Stimulated activated CD8-positive, alpha-beta memory T cell treated with anti-CD3 and anti-CD28 coated beads, Interleukin-12 subunit alpha, Interleukin-12 subunit beta, amount 100 ng/mL, for 1 hour (primary cell): ENCODE results near the gene BANP.
"Not testable (repeated sequence)": the region's sequence is repeated elsewhere in the genome, so short reads cannot be mapped to it uniquely, and the experiment has no call there.

Source experiments
- DNase-seq: peaks from one replicate; pipeline ENCODE4 v3.0.0-alpha.2; 2020; ENCODE audit warnings: low read depth

BANP gene

GRCh38 chr16:87926246-87927194, 24.7 kb upstream of the BANP start:
- DNase-seq: no peak

DNA sequence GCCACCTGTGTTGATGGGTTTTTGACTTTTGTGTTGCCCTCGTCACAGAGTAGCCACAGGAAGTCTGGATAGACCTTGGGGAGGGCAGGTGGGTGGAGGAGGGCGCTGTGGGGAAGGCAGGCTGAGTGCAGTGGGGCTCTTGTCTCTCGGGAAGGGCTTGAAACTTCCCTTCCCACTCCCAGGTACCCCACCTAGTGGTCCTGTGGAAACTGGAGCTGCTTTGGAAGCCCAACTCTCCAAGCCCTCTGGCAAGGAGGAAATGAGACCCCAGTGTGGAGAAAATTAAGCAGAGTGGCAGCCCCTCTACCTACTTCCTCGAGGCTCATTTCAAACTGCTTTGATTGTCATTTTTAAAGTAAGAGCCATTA, 24.1 kb upstream of the BANP start:
- no peak for DNase-seq

GRCh38 chr16:87929986-87930385, 21.2 kb upstream of the BANP start:
- DNase-seq: no peak

DNA sequence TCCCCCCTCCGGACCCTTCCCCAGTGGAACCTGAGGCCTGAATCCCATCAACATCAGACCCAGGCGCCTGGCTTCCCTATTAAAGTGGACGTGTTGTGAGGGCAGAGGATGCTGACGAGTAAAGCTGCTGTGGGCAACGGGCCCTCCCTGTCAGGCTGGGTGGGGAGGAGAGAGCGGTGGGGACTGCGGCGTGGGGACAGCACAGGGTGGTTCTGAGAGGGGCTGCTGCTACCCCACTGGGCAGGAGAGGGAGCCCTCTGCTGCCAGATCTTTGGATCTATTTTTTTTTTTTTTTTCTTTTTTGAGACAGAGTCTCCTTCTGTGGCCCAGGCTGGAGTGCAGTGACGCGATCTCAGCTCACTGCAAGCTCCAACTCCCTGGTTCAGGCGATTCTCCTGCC, 20.8 kb upstream of the BANP start:
- no peak for DNase-seq

DNA sequence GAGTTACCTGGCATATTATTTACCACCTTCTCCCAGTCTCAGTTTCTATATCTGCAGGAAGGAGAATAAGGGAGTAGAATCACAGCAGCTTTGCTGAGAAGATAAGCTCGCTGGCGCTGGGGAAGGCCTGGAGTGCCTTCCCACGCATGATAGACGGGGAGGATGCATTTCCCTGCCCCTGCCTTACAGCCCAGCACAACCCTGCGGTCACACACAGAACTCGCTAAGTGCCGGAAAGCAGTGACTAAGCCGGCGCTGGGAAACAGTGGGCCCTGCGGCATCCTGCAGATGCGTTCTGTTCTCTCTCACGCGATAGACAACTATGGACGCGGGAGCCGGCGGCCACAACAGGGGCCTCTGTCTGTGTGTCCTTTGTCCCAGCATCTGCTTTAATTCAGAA, 19.7 kb upstream of the BANP start:
- DNase-seq: no peak

GRCh38 chr16:87932475-87933139, 18.6 kb upstream of the BANP start:
- not testable (repeated sequence) for DNase-seq

GRCh38 chr16:87933140-87933495, 18.1 kb upstream of the BANP start:
- no peak for DNase-seq

DNA sequence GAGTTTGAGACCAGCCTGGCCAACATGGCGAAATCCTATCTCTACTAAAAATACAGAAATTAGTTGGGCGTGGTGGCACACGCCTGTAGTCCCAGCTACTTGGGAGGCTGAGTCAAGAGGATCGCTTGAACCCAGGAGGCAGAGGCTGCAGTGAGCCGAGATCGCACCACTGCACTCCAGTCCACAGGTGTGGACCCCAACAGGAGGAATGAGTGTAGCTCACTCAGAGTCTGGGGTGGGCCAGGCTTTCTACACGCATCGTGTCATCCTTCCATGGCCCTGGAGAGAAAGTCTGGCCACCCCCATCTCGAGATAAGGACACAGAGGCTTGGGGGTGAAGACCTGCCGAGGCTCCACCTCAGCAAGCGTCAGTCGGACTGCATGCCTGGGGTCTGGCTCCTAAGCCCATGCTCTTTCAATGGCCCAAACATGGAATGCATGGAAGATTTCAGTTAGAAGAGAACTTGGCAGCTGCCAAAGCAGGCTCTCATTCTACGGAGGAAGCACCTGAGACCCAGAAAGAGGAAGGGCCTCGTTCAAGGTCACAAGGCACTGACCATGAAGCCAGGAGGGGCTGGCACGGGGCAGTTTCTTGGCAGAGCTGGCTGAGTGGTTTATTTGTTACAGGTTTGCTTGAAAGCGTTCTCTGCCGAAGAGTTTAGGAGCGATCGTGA, 16.3 kb upstream of the BANP start:
- not testable (repeated sequence) for DNase-seq

GRCh38 chr16:87936016-87936374, 15.2 kb upstream of the BANP start:
- not testable (repeated sequence) for DNase-seq

GRCh38 chr16:87936375-87937230, 14.6 kb upstream of the BANP start, which contains the start of gene CA5A:
Gene CA5A, minus strand, starts transcription at chr16:87936529. Its CDS starts 79 bp downstream, at chr16:87936450.
- DNase-seq: no peak

GRCh38 chr16:87937231-87937542, 14.0 kb upstream of the BANP start:
- not testable (repeated sequence) for DNase-seq

- no peak for DNase-seq
Measured at GRCh38 chr16:87938412-87938949, 12.8 kb upstream of the BANP start.

DNA sequence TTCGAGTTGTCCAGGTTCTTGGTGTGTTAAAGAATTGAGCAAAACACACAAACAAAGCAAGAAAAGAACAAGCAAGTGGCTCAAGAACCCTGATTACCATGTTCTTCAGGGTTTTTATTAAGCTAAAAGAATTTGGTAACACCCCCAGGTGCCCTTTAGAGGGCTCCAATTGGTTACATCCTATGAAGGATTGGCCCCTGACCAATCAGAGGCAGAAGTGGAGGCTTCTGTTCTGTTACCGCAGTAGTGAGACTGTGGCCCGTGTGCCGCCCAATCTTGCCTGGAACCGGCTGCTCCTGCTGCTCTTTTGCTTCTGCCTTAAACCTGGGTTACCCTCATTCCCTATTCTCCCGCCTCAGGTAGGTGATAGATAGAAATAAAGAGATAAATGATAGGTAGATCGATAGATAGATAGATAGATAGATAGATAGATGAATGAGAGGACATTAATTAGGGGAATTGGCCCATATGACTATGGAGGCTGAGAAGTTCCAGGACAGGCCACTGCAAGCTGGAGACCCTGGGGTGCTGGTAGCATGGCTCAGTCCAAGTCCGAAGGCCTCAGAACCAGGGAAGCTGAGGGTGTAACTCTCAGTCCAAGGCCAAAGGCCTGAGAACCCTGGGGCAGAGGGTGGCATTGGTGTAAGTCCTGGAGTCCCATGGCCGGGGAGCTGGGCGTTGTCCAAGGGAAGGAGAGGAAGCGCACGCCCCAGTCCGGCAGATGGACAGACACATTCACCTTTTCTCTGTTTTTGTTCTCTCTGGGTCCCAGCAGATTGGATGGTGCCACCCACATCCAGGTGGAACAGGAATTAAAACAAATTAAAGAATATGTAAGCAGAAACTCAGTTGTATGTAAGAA, 11.4 kb upstream of the BANP start:
- no peak for DNase-seq

- no peak for DNase-seq
Measured at GRCh38 chr16:87942680-87943079, 8.6 kb upstream of the BANP start.

DNA sequence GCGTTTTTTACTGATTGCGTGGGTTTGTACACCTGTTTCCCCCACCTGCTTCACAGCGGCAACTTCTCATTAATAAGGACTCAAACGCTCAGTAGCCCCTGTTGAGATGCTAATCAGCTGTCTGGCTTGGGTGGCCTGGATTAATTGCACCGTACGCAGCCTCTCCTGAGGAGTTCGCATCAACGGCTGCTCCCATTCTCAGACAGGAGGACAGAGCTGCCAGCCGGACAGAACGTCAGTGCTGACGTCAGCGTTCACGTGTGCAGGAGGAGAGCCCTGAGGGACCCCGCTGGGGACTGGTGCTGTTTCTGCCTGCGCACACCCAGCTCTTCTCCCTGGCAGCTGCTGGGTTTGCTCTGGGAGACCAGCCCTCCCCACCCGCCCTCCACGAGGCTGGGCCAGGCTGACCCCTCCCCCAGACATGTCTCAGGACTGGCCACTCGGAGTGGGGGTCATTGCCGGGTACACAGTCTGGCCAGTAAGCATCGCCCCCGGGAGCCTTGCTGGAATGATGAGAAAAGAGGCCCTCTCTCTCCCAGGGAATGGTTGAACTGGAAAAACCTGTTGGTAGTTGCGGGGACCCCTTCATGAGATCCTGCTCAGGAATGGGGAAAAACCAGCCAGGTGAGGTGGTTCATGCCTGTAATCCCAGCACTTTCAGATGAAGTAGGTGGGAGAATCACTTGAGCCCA, 5.7 kb upstream of the BANP start:
- DNase-seq: no peak

- DNase-seq: no peak
Measured at GRCh38 chr16:87946596-87947347, 4.5 kb upstream of the BANP start.

DNA sequence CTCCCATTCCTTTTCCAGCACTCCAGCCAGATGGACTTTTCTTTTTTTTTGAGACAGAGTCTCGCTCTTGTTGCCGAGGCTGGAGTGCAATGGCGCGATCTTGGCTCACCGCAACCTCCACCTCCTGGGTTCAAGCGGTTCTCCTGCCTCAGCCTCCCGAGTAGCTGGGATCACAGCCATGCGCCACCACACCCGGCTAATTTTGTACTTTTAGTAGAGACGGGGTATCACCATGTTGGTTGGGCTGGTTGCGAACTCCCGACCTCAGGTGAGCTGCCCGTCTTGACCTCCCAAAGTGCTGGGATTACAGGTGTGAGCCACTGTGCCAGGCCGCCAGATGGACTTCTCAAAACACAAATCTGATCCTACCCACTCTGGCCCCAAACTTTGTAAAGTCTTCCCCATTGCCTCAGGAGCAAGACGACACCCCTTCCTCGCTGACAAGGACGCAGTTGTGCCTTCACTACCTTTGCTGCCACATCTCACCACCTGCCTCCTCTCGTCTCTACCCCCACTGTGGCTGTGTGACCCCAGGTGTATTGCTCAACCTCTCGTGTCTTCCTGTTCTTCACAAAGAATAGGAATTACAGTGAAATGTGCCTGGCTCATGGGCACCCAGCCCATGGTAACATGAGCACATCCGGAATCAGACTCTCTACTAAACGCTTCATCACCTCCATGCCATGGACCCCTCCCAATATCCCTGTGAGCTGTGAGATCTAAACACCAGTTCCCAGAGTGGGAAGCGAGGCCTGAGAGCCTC, 3.7 kb upstream of the BANP start:
- no peak for DNase-seq

- DNase-seq: no peak
Measured at GRCh38 chr16:87948119-87948545, 3.1 kb upstream of the BANP start.

DNA sequence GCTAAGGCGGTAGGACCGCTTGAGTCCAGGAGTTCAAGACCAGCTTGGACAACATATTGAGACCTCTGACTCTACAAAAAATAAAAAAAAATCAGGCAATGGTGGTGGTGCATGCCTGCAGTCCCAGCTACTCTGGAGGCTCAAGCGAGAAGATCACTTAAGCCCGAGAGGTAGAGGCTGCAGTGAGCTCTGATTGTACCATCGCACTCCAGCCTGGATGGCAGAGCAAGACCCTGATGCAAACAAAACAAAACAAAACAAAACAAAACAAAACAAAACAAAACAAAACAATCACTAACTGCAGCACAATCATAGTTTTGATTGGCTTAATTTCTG, 2.5 kb upstream of the BANP start:
- DNase-seq: no peak
